Endothelial cell of umbilical vein (primary cell): ENCODE measurements around the gene CASP5. TPM values are rescaled to one million over a fixed set of nuclear protein-coding genes. Genes with fewer than 3 reads are reported as not detected.

Experiments
- BruUV-seq: library from RNA; stranded (reverse); fragments of 400-500 nt; replicated peaks from 2 replicates; lab custom pipeline; 2021; lab: Mats Ljungman, UMichigan
- CTCF ChIA-PET: fragments of 300-600, 350-600 bp; sonication (Branson Sonifier 250); formaldehyde crosslinking; loops from one replicate; lab custom pipeline; 2021; ENCODE audit warnings: antibody characterized with exemption, inconsistent platforms; lab: Charles Lee
- POLR2A ChIA-PET: fragments of 300-600, 350-600 bp; sonication (Branson Sonifier 250); formaldehyde crosslinking; loops from one replicate; lab custom pipeline; 2021; ENCODE audit warnings: antibody characterized with exemption, inconsistent platforms; lab: Charles Lee
- DNase-seq: peaks from one replicate; pipeline ENCODE4 v3.0.0-alpha.2; 2011; ENCODE audit warnings: low read depth, low spot score
- FAIRE-seq: peaks from 2 replicates; lab custom pipeline; 2011; peaks lifted over from hg19 to GRCh38; lab: Jason Lieb, UNC
- H2AFZ ChIP-seq: 2 replicates; pipeline ENCODE4 v1.6.0; 2012; ENCODE audit warnings: low read depth, low read length, control low read depth, inconsistent platforms
- H3K27ac ChIP-seq: 2 replicates; pipeline ENCODE4 v1.5.1; 2011; ENCODE audit warnings: low read depth, mild to moderate bottlenecking, control low read depth, low read length, moderate library complexity; ENCODE audit not compliant: insufficient read depth
- H3K27me3 ChIP-seq, 2 experiments: 2 replicates each; pipeline versions ENCODE4 v1.6.0 to v1.6.1; 2011; ENCODE audit warnings: low read length in 2 of 2, mixed read lengths in 1 of 2; ENCODE audit not compliant: control insufficient read depth in 2 of 2, insufficient read depth in 2 of 2
- H3K36me3 ChIP-seq, 2 experiments: 2 replicates in 1 of 2; 3 replicates in 1 of 2; pipeline ENCODE4 v1.5.1; 2011; ENCODE audit warnings: low read length in 2 of 2, mild to moderate bottlenecking in 1 of 2, moderate library complexity in 1 of 2; ENCODE audit not compliant: control insufficient read depth in 2 of 2, insufficient read depth in 2 of 2; ENCODE audit errors: extremely low read depth in 1 of 2
- H3K4me1 ChIP-seq: 3 replicates; pipeline ENCODE4 v1.5.1; 2011; ENCODE audit warnings: mild to moderate bottlenecking, low read length; ENCODE audit not compliant: control insufficient read depth, insufficient read depth; ENCODE audit errors: extremely low read depth
- H3K4me2 ChIP-seq: 2 replicates; pipeline ENCODE4 v1.6.1; 2011; ENCODE audit warnings: low read length, control low read depth, mixed read lengths; ENCODE audit not compliant: insufficient read depth
- H3K4me3 ChIP-seq, 3 experiments: fragments of 200-600 bp in 1 of 3; sonication (generic), shearing (Covaris generic) in 1 of 3; replicated peaks in 1 of 3; 2 replicates each; pipeline ENCODE4 v1.5.1; 2011 to 2016; ENCODE audit warnings: control low read depth in 3 of 3, low read length in 3 of 3, mild to moderate bottlenecking in 2 of 3, inconsistent platforms in 1 of 3, low read depth in 1 of 3, moderate library complexity in 1 of 3; ENCODE audit not compliant: insufficient read depth in 1 of 3
- H3K79me2 ChIP-seq: 2 replicates; pipeline ENCODE4 v1.6.0; 2012; ENCODE audit warnings: low read length, inconsistent platforms; ENCODE audit not compliant: control insufficient read depth, insufficient read depth
- H3K9ac ChIP-seq: replicated peaks from 2 replicates; pipeline ENCODE3; 2011; ENCODE audit warnings: low read length, control low read depth; ENCODE audit not compliant: insufficient read depth; ENCODE audit errors: extremely low read depth
- H3K9me1 ChIP-seq: replicated peaks from 3 replicates; pipeline ENCODE4 v1.6.0; 2011; ENCODE audit warnings: mild to moderate bottlenecking, low read length; ENCODE audit not compliant: control insufficient read depth, insufficient read depth; ENCODE audit errors: extremely low read depth
- H3K9me3 ChIP-seq: replicated peaks from 2 replicates; pipeline ENCODE4 v1.5.1; 2012; ENCODE audit warnings: low read length, inconsistent platforms; ENCODE audit not compliant: control insufficient read depth, insufficient read depth
- H4K20me1 ChIP-seq: replicated peaks from 2 replicates; pipeline ENCODE3; 2011; ENCODE audit warnings: mild to moderate bottlenecking, low read length; ENCODE audit not compliant: control insufficient read depth, insufficient read depth; ENCODE audit errors: extremely low read depth
- FOS ChIP-seq: IDR thresholded peaks from 2 replicates; pipeline ENCODE4 v1.6.1; 2011; ENCODE audit warnings: mild to moderate bottlenecking, low read length, moderate library complexity, borderline replicate concordance; ENCODE audit not compliant: insufficient read depth
- GATA2 ChIP-seq: IDR thresholded peaks from 2 replicates; pipeline ENCODE4 v1.7.0; 2011; ENCODE audit warnings: low read depth, mild to moderate bottlenecking, moderate library complexity, mixed read lengths, low read length; ENCODE audit not compliant: insufficient read length, insufficient read depth
- JUN ChIP-seq: IDR thresholded peaks from 2 replicates; pipeline ENCODE4 v1.6.1; 2011; ENCODE audit warnings: borderline replicate concordance, low read depth; ENCODE audit not compliant: insufficient read length, insufficient read depth
- MYC ChIP-seq: IDR thresholded peaks from one replicate; pipeline ENCODE4 v1.6.1; 2011; ENCODE audit warnings: mild to moderate bottlenecking, low read depth, low read length
- POLR2A ChIP-seq: IDR thresholded peaks from 2 replicates; pipeline ENCODE4 v1.6.1; 2012; ENCODE audit warnings: low read depth, mild to moderate bottlenecking, control low read depth, low read length
- POLR2AphosphoS5 ChIP-seq: IDR thresholded peaks from 2 replicates; pipeline ENCODE4 v1.6.1; 2012; ENCODE audit warnings: low read depth, mild to moderate bottlenecking, control low read depth, low read length, moderate library complexity; ENCODE audit not compliant: insufficient read depth
- dilution Hi-C: fragments of 300-500 bp; cut with MboI; formaldehyde crosslinking; loops from one replicate; pipeline ENCODE4 v1.15.0; 2019; ENCODE audit warnings: low sequenced_read_pairs; ENCODE audit not compliant: extremely low pct_ligation_motif_present
- intact Hi-C: fragments of 100-400 bp; cut with micrococcal nuclease; formaldehyde crosslinking; loops from one replicate; pipeline ENCODE4 v1.10.0; 2022
- polyA plus RNA-seq, 4 experiments: library from polyadenylated mRNA; depleted of rRNA in 3 of 4; stranded (reverse) in 3 of 4; unstranded in 1 of 4; fragments of >200 nt; gene quantifications; 2 replicates each; pipeline versions ENCODE4 v1.2.1 to v1.2.3, GENCODE V29; 2011 to 2012; ENCODE audit warnings: missing spikeins in 1 of 4
- total RNA-seq: library from RNA; stranded (reverse); gene quantifications from 2 replicates; pipeline ENCODE4 v1.2.3, GENCODE V29; 2021
- TF ChIP-seq, protein P1 (sequence below): IDR thresholded peaks from 2 replicates; pipeline ENCODE4 v1.6.1; 2011; ENCODE audit not compliant: insufficient read depth, insufficient read length
- TF ChIP-seq, protein P2 (sequence below), 2 donors: IDR thresholded peaks; 1 replicate in 1 of 2; 2 replicates in 1 of 2; pipeline ENCODE4 v1.5.1; 2011; ENCODE audit warnings: low read length in 2 of 2, mild to moderate bottlenecking in 2 of 2, moderate library complexity in 2 of 2, control low read depth in 1 of 2, inconsistent platforms in 1 of 2, low read depth in 1 of 2; ENCODE audit not compliant: insufficient read depth in 1 of 2; ENCODE audit errors: extremely low read depth in 1 of 2

The CASP5 gene
- total and polyA plus RNA-seq, 2 donors (not counting 3 experiments of a cell fraction or from before 2014, with no cell fraction given): not detected

- Histone ChIP-seq H3K4me3 (no peak overlapping the region), H3K27me3 (no peaks in the 10 kb centered on the region), H3K9ac (no peak overlapping the region), H3K79me2 (no peaks in the 10 kb centered on the region), H3K4me2 (no peak overlapping the region), H3K27ac (no peak overlapping the region), H3K9me3 (no peaks in the 10 kb centered on the region), H2AFZ (no peak overlapping the region), H3K36me3 (no peaks in the 10 kb centered on the region), H3K9me1 (no peaks in the 10 kb centered on the region), H3K4me1 (peaks cover 3% of the 10 kb centered on the region), H4K20me1 (no peaks in the 10 kb centered on the region)
- TF ChIP-seq, protein P1, sequence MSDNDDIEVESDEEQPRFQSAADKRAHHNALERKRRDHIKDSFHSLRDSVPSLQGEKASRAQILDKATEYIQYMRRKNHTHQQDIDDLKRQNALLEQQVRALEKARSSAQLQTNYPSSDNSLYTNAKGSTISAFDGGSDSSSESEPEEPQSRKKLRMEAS: no peak
- TF ChIP-seq FOS (no peak), MYC (no peak), POLR2A (no peak), POLR2AphosphoS5 (no peak), GATA2 (no peak), JUN (no peak)
- TF ChIP-seq, protein P2, sequence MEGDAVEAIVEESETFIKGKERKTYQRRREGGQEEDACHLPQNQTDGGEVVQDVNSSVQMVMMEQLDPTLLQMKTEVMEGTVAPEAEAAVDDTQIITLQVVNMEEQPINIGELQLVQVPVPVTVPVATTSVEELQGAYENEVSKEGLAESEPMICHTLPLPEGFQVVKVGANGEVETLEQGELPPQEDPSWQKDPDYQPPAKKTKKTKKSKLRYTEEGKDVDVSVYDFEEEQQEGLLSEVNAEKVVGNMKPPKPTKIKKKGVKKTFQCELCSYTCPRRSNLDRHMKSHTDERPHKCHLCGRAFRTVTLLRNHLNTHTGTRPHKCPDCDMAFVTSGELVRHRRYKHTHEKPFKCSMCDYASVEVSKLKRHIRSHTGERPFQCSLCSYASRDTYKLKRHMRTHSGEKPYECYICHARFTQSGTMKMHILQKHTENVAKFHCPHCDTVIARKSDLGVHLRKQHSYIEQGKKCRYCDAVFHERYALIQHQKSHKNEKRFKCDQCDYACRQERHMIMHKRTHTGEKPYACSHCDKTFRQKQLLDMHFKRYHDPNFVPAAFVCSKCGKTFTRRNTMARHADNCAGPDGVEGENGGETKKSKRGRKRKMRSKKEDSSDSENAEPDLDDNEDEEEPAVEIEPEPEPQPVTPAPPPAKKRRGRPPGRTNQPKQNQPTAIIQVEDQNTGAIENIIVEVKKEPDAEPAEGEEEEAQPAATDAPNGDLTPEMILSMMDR (IDR thresholded peaks at IDR 0.05; ENCODE audit: extremely low read depth in 1 of 2, insufficient read depth in 1 of 2, low read depth in 1 of 2, low read length in 2 of 2): no peak
- no TSS peak for BruUV-seq
- intact Hi-C loops: no loop called here
- ChIA-PET CTCF (no interaction called here), POLR2A (no interaction called here)
- dilution Hi-C loops: no loop called here
- no peak for DNase-seq
- no peak for FAIRE-seq
Observed at GRCh38 chr11:104991994-104992393, 31.0 kb downstream of the CASP5 start.
